HG03520 (cell line): ENCODE measurements around the gene KRTAP3-1.
"Not testable (repeated sequence)": the region's sequence is repeated elsewhere in the genome, so short reads cannot be mapped to it uniquely, and the experiment has no call there.

Experiments used
- ATAC-seq: cut with Tn5 transposase; IDR thresholded peaks from one replicate; pipeline ENCODE4 v1.9.1; 2021; ENCODE audit warnings: mild to moderate bottlenecking, moderate library complexity; ENCODE audit not compliant: unreplicated experiment

Gene KRTAP3-1

GRCh38 chr17:41016578-41017215 is 7.8 kb upstream of the KRTAP3-1 start:
- ATAC-seq: no peak

GRCh38 chr17:41015454-41015853 is 6.5 kb upstream of the KRTAP3-1 start:
- ATAC-seq: no peak

GRCh38 chr17:41013606-41014005 is 4.7 kb upstream of the KRTAP3-1 start:
- ATAC-seq: no peak

GRCh38 chr17:41013181-41013580 is 4.3 kb upstream of the KRTAP3-1 start:
- no peak for ATAC-seq

- no peak for ATAC-seq
Observed at GRCh38 chr17:41012326-41013120, 3.6 kb upstream of the KRTAP3-1 start.

GRCh38 chr17:41010441-41010840 is 1.5 kb upstream of the KRTAP3-1 start:
- ATAC-seq: no peak

- ATAC-seq: no peak
Observed at GRCh38 chr17:41009936-41010335, 1.0 kb upstream of the KRTAP3-1 start.

- ATAC-seq: no peak
Observed at GRCh38 chr17:41009301-41009760, 403 bp upstream of the KRTAP3-1 start.

GRCh38 chr17:41004397-41004796 is 4.5 kb downstream of the KRTAP3-1 start:
- ATAC-seq: no peak

- ATAC-seq: no peak
Observed at GRCh38 chr17:41003926-41004325, 5.0 kb downstream of the KRTAP3-1 start.

- no peak for ATAC-seq
Observed at GRCh38 chr17:41002814-41003213, 6.1 kb downstream of the KRTAP3-1 start.

GRCh38 chr17:41001795-41002194 is 7.1 kb downstream of the KRTAP3-1 start:
- no peak for ATAC-seq

GRCh38 chr17:40999563-40999962 is 9.4 kb downstream of the KRTAP3-1 start, which contains the start of gene KRTAP3-2:
Gene KRTAP3-2, minus strand, starts transcription at chr17:40999906. Its CDS starts 53 bp downstream, at chr17:40999853.
- not testable (repeated sequence) for ATAC-seq

- no peak for ATAC-seq
Observed at GRCh38 chr17:40997361-40997760, 11.6 kb downstream of the KRTAP3-1 start.

GRCh38 chr17:40996829-40997228 is 12.1 kb downstream of the KRTAP3-1 start:
- ATAC-seq: no peak

- no peak for ATAC-seq
Observed at GRCh38 chr17:40995116-40995515, 13.8 kb downstream of the KRTAP3-1 start.

- no peak for ATAC-seq
Observed at GRCh38 chr17:40993839-40994238, 15.1 kb downstream of the KRTAP3-1 start, which contains the start of gene KRTAP3-3. Gene KRTAP3-3, minus strand, starts transcription at chr17:40994164. Its CDS starts 67 bp downstream, at chr17:40994097.

GRCh38 chr17:40993084-40993483 is 15.8 kb downstream of the KRTAP3-1 start:
- ATAC-seq: no peak

- ATAC-seq: no peak
Observed at GRCh38 chr17:40992666-40993065, 16.3 kb downstream of the KRTAP3-1 start.

GRCh38 chr17:40986920-40987319 is 22.0 kb downstream of the KRTAP3-1 start:
- no peak for ATAC-seq

GRCh38 chr17:40984226-40984625 is 24.7 kb downstream of the KRTAP3-1 start, which contains the start of gene KRT40:
Gene KRT40, minus strand, starts transcription at chr17:40984326. Its CDS starts 53 bp downstream, at chr17:40984273.
- no peak for ATAC-seq

- ATAC-seq: no peak
Observed at GRCh38 chr17:40981115-40981514, 27.8 kb downstream of the KRTAP3-1 start.
